NCI-H345 treated with DMSO at 0.1 percent for 48 hours (cell line): ENCODE results near the gene ME3.

ENCODE experiments used
- DNase-seq: peaks from one replicate; lab custom pipeline; 2025; ENCODE audit not compliant: unreplicated experiment; lab: John Stamatoyannopoulos, UW

ME3 gene

GRCh38 chr11:86693518-86693917, 21.1 kb upstream of the ME3 start:
- DNase-seq = no peak

- DNase-seq = no peak
Measured at GRCh38 chr11:86692746-86693145, 20.3 kb upstream of the ME3 start.

GRCh38 chr11:86692317-86692716, 19.9 kb upstream of the ME3 start:
- DNase-seq = no peak

GRCh38 chr11:86688398-86689179, 16.2 kb upstream of the ME3 start:
- DNase-seq = no peak

GRCh38 chr11:86687185-86687778, 14.9 kb upstream of the ME3 start:
- DNase-seq = no peak

GRCh38 chr11:86686531-86686930, 14.1 kb upstream of the ME3 start:
- DNase-seq = no peak

GRCh38 chr11:86681483-86681756, 9.0 kb upstream of the ME3 start:
- no peak for DNase-seq

- no peak for DNase-seq
Measured at GRCh38 chr11:86680716-86681482, 8.5 kb upstream of the ME3 start.

- no peak for DNase-seq
Measured at GRCh38 chr11:86678823-86679222, 6.4 kb upstream of the ME3 start.

GRCh38 chr11:86678296-86678695, 5.9 kb upstream of the ME3 start:
- DNase-seq = no peak

GRCh38 chr11:86676533-86677154, 4.2 kb upstream of the ME3 start:
- no peak for DNase-seq

- no peak for DNase-seq
Measured at GRCh38 chr11:86676010-86676409, 3.6 kb upstream of the ME3 start.

- DNase-seq = no peak
Measured at GRCh38 chr11:86675017-86675416, 2.6 kb upstream of the ME3 start.

GRCh38 chr11:86673872-86674750, 1.7 kb upstream of the ME3 start:
- no peak for DNase-seq

GRCh38 chr11:86673055-86673843, 833 bp upstream of the ME3 start:
- DNase-seq = no peak

GRCh38 chr11:86671531-86672006, 847 bp downstream of the ME3 start:
- DNase-seq = no peak

- DNase-seq = no peak
Measured at GRCh38 chr11:86670911-86671310, 1.5 kb downstream of the ME3 start.

GRCh38 chr11:86670181-86670580, 2.2 kb downstream of the ME3 start:
- no peak for DNase-seq

- DNase-seq = no peak
Measured at GRCh38 chr11:86669424-86669823, 3.0 kb downstream of the ME3 start.

- no peak for DNase-seq
Measured at GRCh38 chr11:86668929-86669328, 3.5 kb downstream of the ME3 start.
